ENCODE measurements around the gene YPEL4. TPM values are rescaled to one million over a fixed set of nuclear protein-coding genes. Genes with fewer than 3 reads are reported as not detected.

Gene YPEL4
- total RNA-seq, 1 experiment from 2014 or later = 0.32 TPM

GRCh38 chr11:57679396-57679795 lies 29.7 kb upstream of the YPEL4 start:
- H3K36me3 ChIP-seq (ENCODE audit: control insufficient read depth in 1 of 2, insufficient read depth in 2 of 2, low read length in 2 of 2) = peaks cover 37% of the 10 kb centered on the region in 2 experiments; a peak in 3 of 4 replicates
- peaks cover 90% of the 10 kb centered on the region for H3K79me2 ChIP-seq (ENCODE audit: insufficient read depth, low read length)
- no peak overlapping the region for H3K4me2 ChIP-seq (ENCODE audit: low read length)

More at GRCh38 chr11:57679396-57679795, 29.7 kb upstream of the YPEL4 start:
- Histone ChIP-seq H3K27ac (ENCODE audit: low read depth, low read length) (no peak overlapping the region), H3K9me2 (ENCODE audit: insufficient read depth) (no peaks in the 10 kb centered on the region), H3K4me1 (ENCODE audit: control insufficient read depth in 1 of 2, insufficient read depth in 2 of 2, low read length in 2 of 2) (peaks cover 0 to 6% of the 10 kb centered on the region in 2 experiments; a peak in 1 of 4 replicates), H3K9ac (ENCODE audit: low read length) (no peak overlapping the region), H3K27me3 (ENCODE audit: insufficient read depth, low read length) (no peaks in the 10 kb centered on the region), H3K4me3 (replicated peaks in 1 of 2; ENCODE audit: low read depth in 1 of 2, low read length in 2 of 2) (no peak overlapping the region), H4K20me1 (ENCODE audit: insufficient read depth) (peaks cover 4% of the 10 kb centered on the region; the same call in 1 of the 2 replicates), H3K9me3 (ENCODE audit: control insufficient read depth in 1 of 2, insufficient read depth in 1 of 2, low read depth in 1 of 2, low read length in 2 of 2) (no peaks in the 10 kb centered on the region), H2AFZ (ENCODE audit: low read depth, low read length, poor library complexity, severe bottlenecking) (no peak overlapping the region)
- intact Hi-C loops (cut with micrococcal nuclease) = no loop called here
- ATAC-seq (no peak), DNase-seq (ENCODE audit: low read depth, low spot score) (no peak)
- BruUV-seq (replicated peaks) = no TSS peak
- TF ChIP-seq JUND (IDR thresholded peaks at IDR 0.05) (no peak), CTCF (IDR thresholded peaks at IDR 0.05 in 2 of 3, conservative IDR thresholded peaks at IDR 0.05 in 1 of 3; ENCODE audit: borderline replicate concordance in 1 of 3, insufficient read depth in 1 of 3, low read depth in 2 of 3, low read length in 2 of 3) (no peak), CBX3 (IDR thresholded peaks at IDR 0.05; ENCODE audit: low read depth) (no peak), TCF7L2 (IDR thresholded peaks at IDR 0.05; ENCODE audit: borderline replicate concordance, extremely low read depth, insufficient read depth, insufficient read length) (no peak), YY1 (IDR thresholded peaks at IDR 0.05; ENCODE audit: extremely low read depth, insufficient replicate concordance, low read depth, low read length) (no peak), SIN3A (IDR thresholded peaks at IDR 0.05; ENCODE audit: low read depth) (no peak), ZFX (IDR thresholded peaks at IDR 0.05) (no peak), CEBPB (IDR thresholded peaks at IDR 0.05; ENCODE audit: low read depth) (no peak), FOSL1 (IDR thresholded peaks at IDR 0.05; ENCODE audit: low read depth) (no peak), EZH2phosphoT487 (IDR thresholded peaks at IDR 0.05; ENCODE audit: borderline replicate concordance) (no peak), EGR1 (IDR thresholded peaks at IDR 0.05; ENCODE audit: low read depth) (no peak), SRF (IDR thresholded peaks at IDR 0.05; ENCODE audit: low read depth) (no peak)
- TF ChIP-seq, protein P1, sequence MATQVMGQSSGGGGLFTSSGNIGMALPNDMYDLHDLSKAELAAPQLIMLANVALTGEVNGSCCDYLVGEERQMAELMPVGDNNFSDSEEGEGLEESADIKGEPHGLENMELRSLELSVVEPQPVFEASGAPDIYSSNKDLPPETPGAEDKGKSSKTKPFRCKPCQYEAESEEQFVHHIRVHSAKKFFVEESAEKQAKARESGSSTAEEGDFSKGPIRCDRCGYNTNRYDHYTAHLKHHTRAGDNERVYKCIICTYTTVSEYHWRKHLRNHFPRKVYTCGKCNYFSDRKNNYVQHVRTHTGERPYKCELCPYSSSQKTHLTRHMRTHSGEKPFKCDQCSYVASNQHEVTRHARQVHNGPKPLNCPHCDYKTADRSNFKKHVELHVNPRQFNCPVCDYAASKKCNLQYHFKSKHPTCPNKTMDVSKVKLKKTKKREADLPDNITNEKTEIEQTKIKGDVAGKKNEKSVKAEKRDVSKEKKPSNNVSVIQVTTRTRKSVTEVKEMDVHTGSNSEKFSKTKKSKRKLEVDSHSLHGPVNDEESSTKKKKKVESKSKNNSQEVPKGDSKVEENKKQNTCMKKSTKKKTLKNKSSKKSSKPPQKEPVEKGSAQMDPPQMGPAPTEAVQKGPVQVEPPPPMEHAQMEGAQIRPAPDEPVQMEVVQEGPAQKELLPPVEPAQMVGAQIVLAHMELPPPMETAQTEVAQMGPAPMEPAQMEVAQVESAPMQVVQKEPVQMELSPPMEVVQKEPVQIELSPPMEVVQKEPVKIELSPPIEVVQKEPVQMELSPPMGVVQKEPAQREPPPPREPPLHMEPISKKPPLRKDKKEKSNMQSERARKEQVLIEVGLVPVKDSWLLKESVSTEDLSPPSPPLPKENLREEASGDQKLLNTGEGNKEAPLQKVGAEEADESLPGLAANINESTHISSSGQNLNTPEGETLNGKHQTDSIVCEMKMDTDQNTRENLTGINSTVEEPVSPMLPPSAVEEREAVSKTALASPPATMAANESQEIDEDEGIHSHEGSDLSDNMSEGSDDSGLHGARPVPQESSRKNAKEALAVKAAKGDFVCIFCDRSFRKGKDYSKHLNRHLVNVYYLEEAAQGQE (IDR thresholded peaks at IDR 0.05; ENCODE audit: low read depth) = no peak
- CTCF ChIA-PET = no interaction called here
- RAD21 ChIA-PET (ENCODE audit: low non-redundant PET in 1 of 2, low total read pairs in 2 of 2, uncharacterized antibody in 2 of 2, unreplicated experiment in 2 of 2) = no interaction called here
- POLR2A ChIA-PET = no interaction called here

All from HCT116 (cell line).